Peyer's patch (tissue), 4 donors: Measurements from ENCODE around the gene TTC5. TPM values are rescaled to one million over a fixed set of nuclear protein-coding genes. Genes with fewer than 3 reads are reported as not detected.

Experiments
- DNase-seq, 3 donors: peaks; one replicate each; pipeline ENCODE4 v3.0.0-alpha.2; 2017 to 2019
- H3K27ac ChIP-seq, 4 donors: fragments of 200-600 bp; sonication (generic); one replicate each; pipeline ENCODE4 v1.5.1; 2016 to 2019
- H3K27me3 ChIP-seq, 2 donors: fragments of 200-600 bp; sonication (generic); one replicate each; pipeline ENCODE4 v1.5.1; 2019
- H3K36me3 ChIP-seq, 3 donors: fragments of 200-600 bp; sonication (generic); one replicate each; pipeline ENCODE4 v1.5.1; 2016 to 2019
- H3K4me1 ChIP-seq, 4 donors: fragments of 200-600 bp; sonication (generic); one replicate each; pipeline ENCODE4 v1.5.1; 2016 to 2019
- H3K4me3 ChIP-seq, 4 donors: fragments of 200-600 bp; sonication (generic); 1 replicate in 3 of 4; 2 replicates in 1 of 4; pipeline ENCODE4 v1.5.1; 2016 to 2019; ENCODE audit warnings: mild to moderate bottlenecking in 1 of 4
- H3K9me3 ChIP-seq, 4 donors: fragments of 200-600 bp; sonication (generic); one replicate each; pipeline ENCODE4 v1.5.1; 2016 to 2019; ENCODE audit warnings: mild to moderate bottlenecking in 1 of 4
- POLR2A ChIP-seq, 2 donors: fragments of 450-650 bp; IDR thresholded peaks; one replicate each; pipeline ENCODE4 v1.5.1; 2017; ENCODE audit warnings: antibody characterized with exemption in 2 of 2, mild to moderate bottlenecking in 2 of 2, moderate library complexity in 2 of 2
- total RNA-seq, 4 donors: library from RNA; depleted of rRNA; stranded (reverse); fragments of >200 nt; gene quantifications; one replicate each; pipeline ENCODE4 v1.1.0, GENCODE V29; 2016
- TF ChIP-seq, protein P1 (sequence below), 6 experiments: fragments of 450-650 bp in 4 of 6; fragments of 200-600 bp in 2 of 6; sonication (generic) in 1 of 6; IDR thresholded peaks; one replicate each; pipeline ENCODE4 v1.5.1; 2017 to 2019; ENCODE audit warnings: antibody characterized with exemption in 6 of 6, mild to moderate bottlenecking in 3 of 6, moderate library complexity in 1 of 6

Gene TTC5
- total RNA-seq, 4 donors from 2014 or later: 9.1 to 13.2 (median 11.6) TPM

DNA sequence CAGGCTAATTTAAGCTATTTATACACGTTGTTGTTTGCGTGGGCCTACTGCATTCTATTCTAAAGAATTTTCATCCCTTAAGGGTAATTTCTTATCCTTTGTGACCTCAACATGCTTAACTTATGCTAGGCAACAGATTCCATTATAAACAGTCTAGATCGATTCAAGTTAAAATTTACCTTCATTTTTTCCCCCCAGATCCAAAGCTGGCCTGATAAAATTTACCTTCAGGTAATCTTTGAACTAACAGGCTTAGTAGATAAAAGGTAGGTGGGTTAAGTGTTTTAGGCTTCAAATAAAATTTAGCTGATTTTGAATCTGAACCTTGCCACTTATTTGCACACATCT is 27.7 kb upstream of the TTC5 start:
- peaks cover 0 to 3% (median 1%) of the 10 kb centered on the region in 4 donors for H3K4me1 ChIP-seq
- DNase-seq: no peak
- peak overlapping the region; percentile 70 to 85 (median 78) for H3K27ac ChIP-seq
- no peak for TF ChIP-seq POLR2A (IDR thresholded peaks at IDR 0.05)
- TF ChIP-seq, protein P1, sequence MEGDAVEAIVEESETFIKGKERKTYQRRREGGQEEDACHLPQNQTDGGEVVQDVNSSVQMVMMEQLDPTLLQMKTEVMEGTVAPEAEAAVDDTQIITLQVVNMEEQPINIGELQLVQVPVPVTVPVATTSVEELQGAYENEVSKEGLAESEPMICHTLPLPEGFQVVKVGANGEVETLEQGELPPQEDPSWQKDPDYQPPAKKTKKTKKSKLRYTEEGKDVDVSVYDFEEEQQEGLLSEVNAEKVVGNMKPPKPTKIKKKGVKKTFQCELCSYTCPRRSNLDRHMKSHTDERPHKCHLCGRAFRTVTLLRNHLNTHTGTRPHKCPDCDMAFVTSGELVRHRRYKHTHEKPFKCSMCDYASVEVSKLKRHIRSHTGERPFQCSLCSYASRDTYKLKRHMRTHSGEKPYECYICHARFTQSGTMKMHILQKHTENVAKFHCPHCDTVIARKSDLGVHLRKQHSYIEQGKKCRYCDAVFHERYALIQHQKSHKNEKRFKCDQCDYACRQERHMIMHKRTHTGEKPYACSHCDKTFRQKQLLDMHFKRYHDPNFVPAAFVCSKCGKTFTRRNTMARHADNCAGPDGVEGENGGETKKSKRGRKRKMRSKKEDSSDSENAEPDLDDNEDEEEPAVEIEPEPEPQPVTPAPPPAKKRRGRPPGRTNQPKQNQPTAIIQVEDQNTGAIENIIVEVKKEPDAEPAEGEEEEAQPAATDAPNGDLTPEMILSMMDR (IDR thresholded peaks at IDR 0.05): no peak
- H3K9me3 ChIP-seq: no peaks in the 10 kb centered on the region
- peaks cover 0 to 2% (median 0%) of the 10 kb centered on the region in 3 donors for H3K36me3 ChIP-seq
- no peaks in the 10 kb centered on the region for H3K27me3 ChIP-seq
- H3K4me3 ChIP-seq: peak overlapping the region; percentile 46 to 65 (median 62)

DNA sequence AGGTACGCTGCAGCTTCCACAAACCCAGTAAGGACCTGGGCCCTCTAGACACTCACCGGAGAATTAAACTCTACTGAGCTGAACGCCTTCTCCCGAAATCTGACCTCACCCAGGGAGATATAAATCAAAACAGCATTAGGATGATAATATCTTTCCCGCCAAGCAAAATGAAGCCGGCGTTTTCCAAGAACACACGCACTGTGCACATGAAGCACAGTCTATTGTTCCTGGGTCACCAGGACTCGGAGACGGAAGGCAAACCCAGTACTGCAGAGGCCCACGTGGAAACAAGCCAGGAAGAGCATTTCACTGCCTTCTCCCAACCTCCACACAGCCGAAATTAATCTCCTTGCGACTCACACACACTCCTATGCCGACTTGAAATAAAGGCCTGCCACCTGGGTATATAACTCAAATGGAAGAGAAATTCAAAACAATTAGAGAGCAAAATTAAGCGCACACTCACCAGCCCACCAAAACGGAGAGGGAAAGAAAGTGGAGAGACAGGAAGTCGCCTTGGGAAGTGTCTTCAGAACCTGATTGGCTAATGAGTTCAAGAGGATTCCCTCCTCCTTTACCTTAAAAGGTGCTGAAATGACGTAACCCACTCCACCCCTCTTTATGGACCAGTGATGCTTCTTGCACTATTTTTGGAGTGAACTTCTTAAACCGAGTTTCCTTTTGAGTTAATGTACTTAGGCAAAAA is 27.2 kb upstream of the TTC5 start, which contains the start of gene CCNB1IP1:
CCNB1IP1 (minus strand) TSS at position 492 of the 706 bp plus-strand sequence. CDS start 16,756 bp downstream, outside the sequence.
- peak in 1 of 2 donors; percentile 38 for TF ChIP-seq POLR2A (IDR thresholded peaks at IDR 0.05)
- TF ChIP-seq, protein P1 (IDR thresholded peaks at IDR 0.05): no peak

DNA sequence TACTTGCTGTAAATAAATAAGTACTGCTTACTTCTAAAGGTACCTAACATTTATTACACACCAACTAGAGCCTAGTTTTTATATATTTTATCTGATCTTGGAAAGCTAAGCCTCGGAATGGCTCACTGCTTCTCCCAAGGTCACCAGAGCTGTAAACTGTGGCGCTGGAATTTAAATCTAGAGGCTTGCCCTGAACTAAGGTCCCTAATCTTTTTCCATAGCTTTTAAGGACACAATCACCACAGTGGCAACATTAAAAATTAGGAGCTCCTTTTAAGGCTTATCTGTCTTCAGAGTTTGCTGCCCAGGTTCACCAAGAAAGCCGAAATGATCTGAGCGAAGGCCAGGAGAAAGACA is 26.7 kb upstream of the TTC5 start:
- Histone ChIP-seq H3K27ac (peak overlapping the region; percentile 70 to 85 (median 78)), H3K36me3 (peaks cover 0 to 4% (median 0%) of the 10 kb centered on the region in 3 donors), H3K4me1 (peaks cover 0 to 3% (median 1%) of the 10 kb centered on the region in 4 donors), H3K9me3 (no peaks in the 10 kb centered on the region), H3K27me3 (no peaks in the 10 kb centered on the region), H3K4me3 (peak overlapping the region; percentile 46 to 65 (median 62))
- TF ChIP-seq, protein P1 (IDR thresholded peaks at IDR 0.05): no peak
- TF ChIP-seq POLR2A (IDR thresholded peaks at IDR 0.05): no peak
- no peak for DNase-seq

More for the DNA sequence above, 27.2 kb upstream of the TTC5 start, which contains the start of gene CCNB1IP1:
- DNase-seq: peak; percentile 59 to 75 (median 62)
- H3K27me3 ChIP-seq: no peaks in the 10 kb centered on the region
- H3K9me3 ChIP-seq: no peaks in the 10 kb centered on the region
- peaks cover 0 to 4% (median 0%) of the 10 kb centered on the region in 3 donors for H3K36me3 ChIP-seq
- H3K4me1 ChIP-seq: peaks cover 0 to 3% (median 1%) of the 10 kb centered on the region in 4 donors
- peak within 1 kb of the TSS; percentile 46 to 65 (median 62) for H3K4me3 ChIP-seq
- peak within 1 kb of the TSS; percentile 70 to 85 (median 78) for H3K27ac ChIP-seq

DNA sequence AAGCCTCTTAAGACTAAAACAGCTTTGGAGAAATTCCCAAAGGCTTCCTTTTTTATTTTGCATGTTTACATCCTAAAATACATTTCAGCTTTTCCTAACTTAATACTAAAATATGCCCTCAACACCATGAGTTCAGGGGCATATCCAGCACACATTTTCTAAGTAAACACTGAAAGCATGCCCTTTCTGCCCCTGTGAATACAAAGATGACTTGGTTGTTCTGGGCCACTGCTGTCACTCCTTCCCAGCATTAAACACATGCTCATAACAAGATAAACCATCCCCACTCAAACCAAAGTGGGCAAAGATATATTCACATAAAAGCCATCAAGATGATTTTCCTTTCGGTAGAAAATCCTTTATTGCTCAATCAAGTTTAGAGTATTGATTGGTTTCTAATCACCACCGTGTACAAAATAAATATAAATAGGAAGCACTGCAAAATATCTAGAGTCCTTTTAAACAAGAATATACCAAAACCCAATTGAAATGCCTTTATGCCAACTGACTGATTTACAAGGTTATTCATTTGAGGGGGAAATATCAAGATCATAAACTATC is 25.4 kb upstream of the TTC5 start:
- Histone ChIP-seq H3K4me3 (no peak overlapping the region), H3K27me3 (no peaks in the 10 kb centered on the region), H3K27ac (no peak overlapping the region), H3K9me3 (no peaks in the 10 kb centered on the region), H3K4me1 (peaks cover 0 to 3% (median 1%) of the 10 kb centered on the region in 4 donors), H3K36me3 (peaks cover 0 to 12% (median 0%) of the 10 kb centered on the region in 3 donors)
- DNase-seq: no peak
- no peak for TF ChIP-seq POLR2A (IDR thresholded peaks at IDR 0.05)
- TF ChIP-seq, protein P1 (IDR thresholded peaks at IDR 0.05): no peak

DNA sequence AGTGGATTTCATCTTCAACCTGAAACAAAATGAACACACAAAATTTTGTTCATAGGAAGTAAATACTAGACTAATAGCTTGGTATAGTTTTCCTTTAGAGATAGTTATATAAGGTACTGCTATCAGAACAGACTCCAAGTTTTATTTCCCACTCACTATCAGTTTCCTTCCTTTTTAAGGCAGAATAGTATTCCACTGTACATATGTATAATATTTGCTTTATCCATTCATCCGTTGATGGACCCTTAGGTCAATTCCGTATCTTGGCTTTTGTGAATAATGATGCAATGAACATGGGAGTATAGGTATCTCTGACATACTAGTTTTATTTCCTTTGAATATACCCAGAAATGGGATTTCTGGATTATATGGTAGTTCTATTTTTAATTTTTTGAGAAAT is 23.6 kb upstream of the TTC5 start:
- Histone ChIP-seq H3K36me3 (peaks cover 0 to 30% (median 0%) of the 10 kb centered on the region in 3 donors), H3K27me3 (no peaks in the 10 kb centered on the region), H3K9me3 (no peaks in the 10 kb centered on the region), H3K4me3 (no peak overlapping the region), H3K4me1 (peaks cover 0 to 3% (median 1%) of the 10 kb centered on the region in 4 donors), H3K27ac (no peak overlapping the region)
- TF ChIP-seq, protein P1 (IDR thresholded peaks at IDR 0.05): no peak
- no peak for TF ChIP-seq POLR2A (IDR thresholded peaks at IDR 0.05)
- DNase-seq: no peak
